HEK293 (cell line): Measurements from ENCODE around the gene PIP4K2A.

Experiments
- HIC1 ChIP-seq: fragments of 450-650 bp; formaldehyde crosslinking; IDR thresholded peaks from 2 replicates; pipeline ENCODE4 v1.5.1; 2016; ENCODE audit warnings: missing biosample characterization, missing genetic modification characterization
- PRDM1 ChIP-seq: fragments of 450-650 bp; formaldehyde crosslinking; IDR thresholded peaks from 2 replicates; pipeline ENCODE4; 2016; ENCODE audit warnings: missing biosample characterization, missing genetic modification characterization
- WT1 ChIP-seq: fragments of 450-650 bp; formaldehyde crosslinking; IDR thresholded peaks from 2 replicates; pipeline ENCODE4 v1.5.1; 2016; ENCODE audit warnings: missing biosample characterization, missing genetic modification characterization
- ZNF223 ChIP-seq: fragments of 450-650 bp; formaldehyde crosslinking; IDR thresholded peaks from 2 replicates; pipeline ENCODE4 v1.5.1; 2016; ENCODE audit warnings: missing biosample characterization, missing genetic modification characterization
- ZNF777 ChIP-seq: fragments of 450-650 bp; formaldehyde crosslinking; IDR thresholded peaks from 2 replicates; pipeline ENCODE4 v1.5.1; 2017; ENCODE audit warnings: missing biosample characterization, missing genetic modification characterization, borderline replicate concordance
- TF ChIP-seq, protein P1 (sequence below): fragments of 450-650 bp; formaldehyde crosslinking; IDR thresholded peaks from 2 replicates; pipeline ENCODE4 v1.5.1; 2016; ENCODE audit warnings: missing biosample characterization, missing genetic modification characterization
- TF ChIP-seq, protein P2 (sequence below): fragments of 450-650 bp; formaldehyde crosslinking; IDR thresholded peaks from 2 replicates; pipeline ENCODE4 v1.5.1; 2016; ENCODE audit warnings: missing biosample characterization, missing genetic modification characterization

- TF ChIP-seq ZNF223 (tag by site-specific recombination), result no peak
- no peak for TF ChIP-seq ZNF777 (tag by site-specific recombination)
- no peak for TF ChIP-seq HIC1
- TF ChIP-seq, protein P1, sequence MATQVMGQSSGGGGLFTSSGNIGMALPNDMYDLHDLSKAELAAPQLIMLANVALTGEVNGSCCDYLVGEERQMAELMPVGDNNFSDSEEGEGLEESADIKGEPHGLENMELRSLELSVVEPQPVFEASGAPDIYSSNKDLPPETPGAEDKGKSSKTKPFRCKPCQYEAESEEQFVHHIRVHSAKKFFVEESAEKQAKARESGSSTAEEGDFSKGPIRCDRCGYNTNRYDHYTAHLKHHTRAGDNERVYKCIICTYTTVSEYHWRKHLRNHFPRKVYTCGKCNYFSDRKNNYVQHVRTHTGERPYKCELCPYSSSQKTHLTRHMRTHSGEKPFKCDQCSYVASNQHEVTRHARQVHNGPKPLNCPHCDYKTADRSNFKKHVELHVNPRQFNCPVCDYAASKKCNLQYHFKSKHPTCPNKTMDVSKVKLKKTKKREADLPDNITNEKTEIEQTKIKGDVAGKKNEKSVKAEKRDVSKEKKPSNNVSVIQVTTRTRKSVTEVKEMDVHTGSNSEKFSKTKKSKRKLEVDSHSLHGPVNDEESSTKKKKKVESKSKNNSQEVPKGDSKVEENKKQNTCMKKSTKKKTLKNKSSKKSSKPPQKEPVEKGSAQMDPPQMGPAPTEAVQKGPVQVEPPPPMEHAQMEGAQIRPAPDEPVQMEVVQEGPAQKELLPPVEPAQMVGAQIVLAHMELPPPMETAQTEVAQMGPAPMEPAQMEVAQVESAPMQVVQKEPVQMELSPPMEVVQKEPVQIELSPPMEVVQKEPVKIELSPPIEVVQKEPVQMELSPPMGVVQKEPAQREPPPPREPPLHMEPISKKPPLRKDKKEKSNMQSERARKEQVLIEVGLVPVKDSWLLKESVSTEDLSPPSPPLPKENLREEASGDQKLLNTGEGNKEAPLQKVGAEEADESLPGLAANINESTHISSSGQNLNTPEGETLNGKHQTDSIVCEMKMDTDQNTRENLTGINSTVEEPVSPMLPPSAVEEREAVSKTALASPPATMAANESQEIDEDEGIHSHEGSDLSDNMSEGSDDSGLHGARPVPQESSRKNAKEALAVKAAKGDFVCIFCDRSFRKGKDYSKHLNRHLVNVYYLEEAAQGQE (tag by site-specific recombination), result no peak
- TF ChIP-seq, protein P2, sequence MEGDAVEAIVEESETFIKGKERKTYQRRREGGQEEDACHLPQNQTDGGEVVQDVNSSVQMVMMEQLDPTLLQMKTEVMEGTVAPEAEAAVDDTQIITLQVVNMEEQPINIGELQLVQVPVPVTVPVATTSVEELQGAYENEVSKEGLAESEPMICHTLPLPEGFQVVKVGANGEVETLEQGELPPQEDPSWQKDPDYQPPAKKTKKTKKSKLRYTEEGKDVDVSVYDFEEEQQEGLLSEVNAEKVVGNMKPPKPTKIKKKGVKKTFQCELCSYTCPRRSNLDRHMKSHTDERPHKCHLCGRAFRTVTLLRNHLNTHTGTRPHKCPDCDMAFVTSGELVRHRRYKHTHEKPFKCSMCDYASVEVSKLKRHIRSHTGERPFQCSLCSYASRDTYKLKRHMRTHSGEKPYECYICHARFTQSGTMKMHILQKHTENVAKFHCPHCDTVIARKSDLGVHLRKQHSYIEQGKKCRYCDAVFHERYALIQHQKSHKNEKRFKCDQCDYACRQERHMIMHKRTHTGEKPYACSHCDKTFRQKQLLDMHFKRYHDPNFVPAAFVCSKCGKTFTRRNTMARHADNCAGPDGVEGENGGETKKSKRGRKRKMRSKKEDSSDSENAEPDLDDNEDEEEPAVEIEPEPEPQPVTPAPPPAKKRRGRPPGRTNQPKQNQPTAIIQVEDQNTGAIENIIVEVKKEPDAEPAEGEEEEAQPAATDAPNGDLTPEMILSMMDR (tag by site-specific recombination), result no peak
- TF ChIP-seq WT1 (tag by site-specific recombination), result no peak
- no peak for TF ChIP-seq PRDM1 (tag by site-specific recombination)
Measured at GRCh38 chr10:22505911-22506685, 208.3 kb downstream of the PIP4K2A start.
